ENCODE data around the gene ZFP69.
A peak's percentile ranks its signal among the peaks of the same experiment; 100 is the strongest.

ZFP69 gene

DNA sequence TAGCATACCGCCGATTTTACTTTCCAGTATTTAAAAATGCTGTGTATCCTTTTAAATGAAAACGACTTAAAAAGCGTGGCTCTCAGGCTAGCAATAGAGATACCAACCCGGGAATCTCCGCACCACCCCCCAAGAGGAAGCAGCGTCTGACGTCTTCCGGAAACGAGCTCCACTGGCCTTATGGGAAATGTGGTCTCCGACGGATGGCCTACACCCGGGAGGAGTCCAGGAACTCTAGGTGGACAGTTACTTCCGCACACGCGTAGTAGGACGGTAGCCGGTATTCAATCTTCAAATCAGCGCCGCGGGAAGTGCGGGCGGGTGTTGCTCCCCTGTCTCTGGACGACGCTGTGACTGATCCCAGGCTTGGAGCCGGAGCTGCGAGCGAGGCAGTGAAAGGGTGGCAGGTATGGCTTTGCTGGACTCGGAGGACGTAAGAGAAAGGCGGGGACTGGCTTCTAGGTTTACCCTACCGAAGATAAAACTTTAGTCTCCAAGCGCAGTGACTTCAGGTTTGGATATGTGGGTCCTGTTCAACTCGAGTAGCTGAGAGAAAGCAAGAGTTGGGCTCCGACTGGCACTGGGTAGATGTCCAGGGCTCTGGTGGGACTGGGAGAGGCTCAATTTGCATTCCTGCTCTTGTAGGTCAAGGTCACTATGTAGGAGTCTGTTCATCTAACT is 54.4 kb downstream of the ZFP69 start, which contains the start of gene ZNF684 (continued):
- no peak for TF ChIP-seq ZNF792 (tag by site-specific recombination; IDR thresholded peaks at IDR 0.05)
- no peak for TF ChIP-seq ZNF140 (tag by site-specific recombination; IDR thresholded peaks at IDR 0.05)
- TF ChIP-seq, protein P1, sequence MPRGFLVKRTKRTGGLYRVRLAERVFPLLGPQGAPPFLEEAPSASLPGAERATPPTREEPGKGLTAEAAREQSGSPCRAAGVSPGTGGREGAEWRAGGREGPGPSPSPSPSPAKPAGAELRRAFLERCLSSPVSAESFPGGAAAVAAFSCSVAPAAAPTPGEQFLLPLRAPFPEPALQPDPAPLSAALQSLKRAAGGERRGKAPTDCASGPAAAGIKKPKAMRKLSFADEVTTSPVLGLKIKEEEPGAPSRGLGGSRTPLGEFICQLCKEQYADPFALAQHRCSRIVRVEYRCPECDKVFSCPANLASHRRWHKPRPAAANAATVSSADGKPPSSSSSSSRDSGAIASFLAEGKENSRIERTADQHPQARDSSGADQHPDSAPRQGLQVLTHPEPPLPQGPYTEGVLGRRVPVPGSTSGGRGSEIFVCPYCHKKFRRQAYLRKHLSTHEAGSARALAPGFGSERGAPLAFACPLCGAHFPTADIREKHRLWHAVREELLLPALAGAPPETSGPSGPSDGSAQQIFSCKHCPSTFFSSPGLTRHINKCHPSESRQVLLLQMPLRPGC (tag by site-specific recombination; IDR thresholded peaks at IDR 0.05) = no peak
- no peak for TF ChIP-seq ZNF404 (tag by site-specific recombination; IDR thresholded peaks at IDR 0.05)
- TF ChIP-seq ZBTB44 (tag by site-specific recombination; IDR thresholded peaks at IDR 0.05) = no peak
- no peak for TF ChIP-seq ZNF391 (tag by site-specific recombination; IDR thresholded peaks at IDR 0.05; ENCODE audit: borderline replicate concordance, low read depth)
- no peak for TF ChIP-seq ZNF549 (tag by site-specific recombination; IDR thresholded peaks at IDR 0.05)
- TF ChIP-seq IKZF3 (tag by site-specific recombination; IDR thresholded peaks at IDR 0.05) = 0 out of 2 replicates have a peak, but pooled peaks have one; percentile 5
- TF ChIP-seq, protein P2, sequence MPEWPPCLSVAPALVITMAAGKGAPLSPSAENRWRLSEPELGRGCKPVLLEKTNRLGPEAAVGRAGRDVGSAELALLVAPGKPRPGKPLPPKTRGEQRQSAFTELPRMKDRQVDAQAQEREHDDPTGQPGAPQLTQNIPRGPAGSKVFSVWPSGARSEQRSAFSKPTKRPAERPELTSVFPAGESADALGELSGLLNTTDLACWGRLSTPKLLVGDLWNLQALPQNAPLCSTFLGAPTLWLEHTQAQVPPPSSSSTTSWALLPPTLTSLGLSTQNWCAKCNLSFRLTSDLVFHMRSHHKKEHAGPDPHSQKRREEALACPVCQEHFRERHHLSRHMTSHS (tag by site-specific recombination; IDR thresholded peaks at IDR 0.05) = no peak
- TF ChIP-seq SP3 (tag by site-specific recombination; IDR thresholded peaks at IDR 0.05) = peak; percentile 36; the same call in 1 of the 2 replicates
- TF ChIP-seq TCF7L2 (IDR thresholded peaks at IDR 0.05; ENCODE audit: borderline replicate concordance, low read depth, low read length) = no peak; the same call in 1 of the 2 replicates
- TF ChIP-seq ZNF24 (tag by site-specific recombination; IDR thresholded peaks at IDR 0.05) = 0 out of 2 replicates have a peak, but pooled peaks have one; percentile 10
- TF ChIP-seq ZNF624 (tag by site-specific recombination; IDR thresholded peaks at IDR 0.05) = no peak
- no peak for TF ChIP-seq ZNF701 (tag by site-specific recombination; IDR thresholded peaks at IDR 0.05)
- TF ChIP-seq ZNF146 (tag by site-specific recombination; IDR thresholded peaks at IDR 0.05) = no peak
- TF ChIP-seq ZNF623 (tag by site-specific recombination; IDR thresholded peaks at IDR 0.05) = no peak
- TF ChIP-seq ZNF747 (tag by site-specific recombination; IDR thresholded peaks at IDR 0.05) = no peak
- peak; percentile 38; the same call in 1 of the 2 replicates for TF ChIP-seq ZNF639 (tag by site-specific recombination; IDR thresholded peaks at IDR 0.05)
- TF ChIP-seq ZBTB26 (tag by site-specific recombination; optimal IDR thresholded peaks at IDR 0.05) = no peak
- TF ChIP-seq ZNF266 (tag by site-specific recombination; IDR thresholded peaks at IDR 0.05; ENCODE audit: low read depth) = no peak
- peak; percentile 64; the same call in 1 of the 2 replicates for TF ChIP-seq ZIC2 (tag by site-specific recombination; IDR thresholded peaks at IDR 0.05)
- no peak for TF ChIP-seq ZNF426 (tag by site-specific recombination; IDR thresholded peaks at IDR 0.05)
- no peak for TF ChIP-seq ZSCAN4 (tag by site-specific recombination; IDR thresholded peaks at IDR 0.05)
- no peak for TF ChIP-seq REPIN1 (tag by site-specific recombination; IDR thresholded peaks at IDR 0.05; ENCODE audit: low read depth)
- peak; percentile 91 for TF ChIP-seq ZBTB11 (tag by site-specific recombination; conservative IDR thresholded peaks at IDR 0.05; ENCODE audit: low read depth)
